ENCODE data around the gene CUX1.

DNA sequence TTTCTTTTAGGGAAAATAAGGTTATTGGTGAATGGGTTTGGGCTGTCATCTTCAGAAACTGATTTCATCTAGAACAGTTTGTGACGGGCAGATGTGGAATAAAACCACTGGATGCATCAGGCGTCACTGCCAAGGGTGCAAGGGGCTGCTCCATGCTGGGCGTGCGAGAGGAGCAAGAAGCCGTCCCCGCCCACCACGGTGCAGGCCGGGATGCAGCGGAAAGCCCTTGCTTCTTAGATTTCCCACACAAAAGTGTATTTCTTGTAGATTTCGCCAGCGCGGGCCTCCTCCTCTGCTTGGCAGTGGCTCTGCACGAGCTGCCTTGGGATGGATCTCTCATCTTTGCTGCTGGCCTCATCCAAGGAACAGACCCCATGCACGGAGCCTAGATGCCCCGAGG is 189.3 kb downstream of the CUX1 start:
- TF ChIP-seq, protein P1, sequence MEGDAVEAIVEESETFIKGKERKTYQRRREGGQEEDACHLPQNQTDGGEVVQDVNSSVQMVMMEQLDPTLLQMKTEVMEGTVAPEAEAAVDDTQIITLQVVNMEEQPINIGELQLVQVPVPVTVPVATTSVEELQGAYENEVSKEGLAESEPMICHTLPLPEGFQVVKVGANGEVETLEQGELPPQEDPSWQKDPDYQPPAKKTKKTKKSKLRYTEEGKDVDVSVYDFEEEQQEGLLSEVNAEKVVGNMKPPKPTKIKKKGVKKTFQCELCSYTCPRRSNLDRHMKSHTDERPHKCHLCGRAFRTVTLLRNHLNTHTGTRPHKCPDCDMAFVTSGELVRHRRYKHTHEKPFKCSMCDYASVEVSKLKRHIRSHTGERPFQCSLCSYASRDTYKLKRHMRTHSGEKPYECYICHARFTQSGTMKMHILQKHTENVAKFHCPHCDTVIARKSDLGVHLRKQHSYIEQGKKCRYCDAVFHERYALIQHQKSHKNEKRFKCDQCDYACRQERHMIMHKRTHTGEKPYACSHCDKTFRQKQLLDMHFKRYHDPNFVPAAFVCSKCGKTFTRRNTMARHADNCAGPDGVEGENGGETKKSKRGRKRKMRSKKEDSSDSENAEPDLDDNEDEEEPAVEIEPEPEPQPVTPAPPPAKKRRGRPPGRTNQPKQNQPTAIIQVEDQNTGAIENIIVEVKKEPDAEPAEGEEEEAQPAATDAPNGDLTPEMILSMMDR (conservative IDR thresholded peaks at IDR 0.05; ENCODE audit: low read depth, low read length), result no peak
- no peak for TF ChIP-seq EZH2 (IDR thresholded peaks at IDR 0.05; ENCODE audit: low read length, unreplicated experiment)
- no peak for TF ChIP-seq EZH2phosphoT487 (IDR thresholded peaks at IDR 0.05; ENCODE audit: borderline replicate concordance, low read length)
